Ovary (tissue), 3 donors: ENCODE results near the gene BCAT1.

Source experiments
- POLR2A ChIP-seq: fragments of 450-650 bp; IDR thresholded peaks from one replicate; pipeline ENCODE4 v1.6.1; 2017; ENCODE audit warnings: antibody characterized with exemption, mild to moderate bottlenecking, moderate library complexity
- TF ChIP-seq, protein P1 (sequence below), 3 donors: fragments of 450-650 bp in 2 of 3; fragments of 200-600 bp in 1 of 3; IDR thresholded peaks; one replicate each; pipeline versions ENCODE4 v1.5.1 to v1.8.0; 2016 to 2022; ENCODE audit warnings: antibody characterized with exemption in 3 of 3, mild to moderate bottlenecking in 1 of 3
- donor health status: DM: no; HTN: no; CAD: no.

DNA sequence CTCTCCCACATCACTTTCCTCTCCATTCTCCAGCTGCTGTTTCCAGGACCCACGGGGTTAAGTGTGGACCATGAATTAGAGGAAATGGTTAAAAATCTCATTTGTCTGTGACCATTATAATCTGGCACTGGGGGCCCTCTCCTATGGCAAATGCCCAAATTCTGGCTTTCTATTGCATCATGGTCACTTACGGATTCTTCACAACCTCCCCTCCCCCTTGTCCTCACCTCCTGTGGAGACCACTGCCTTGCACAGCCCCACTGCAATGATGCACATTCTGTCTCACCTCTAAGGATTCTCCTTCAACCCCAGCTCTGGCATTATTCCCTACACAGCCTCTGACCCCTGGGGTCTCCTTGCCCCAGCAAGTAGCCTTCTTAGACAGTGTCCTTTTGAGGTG, 18.9 kb downstream of the BCAT1 start:
- TF ChIP-seq, protein P1, sequence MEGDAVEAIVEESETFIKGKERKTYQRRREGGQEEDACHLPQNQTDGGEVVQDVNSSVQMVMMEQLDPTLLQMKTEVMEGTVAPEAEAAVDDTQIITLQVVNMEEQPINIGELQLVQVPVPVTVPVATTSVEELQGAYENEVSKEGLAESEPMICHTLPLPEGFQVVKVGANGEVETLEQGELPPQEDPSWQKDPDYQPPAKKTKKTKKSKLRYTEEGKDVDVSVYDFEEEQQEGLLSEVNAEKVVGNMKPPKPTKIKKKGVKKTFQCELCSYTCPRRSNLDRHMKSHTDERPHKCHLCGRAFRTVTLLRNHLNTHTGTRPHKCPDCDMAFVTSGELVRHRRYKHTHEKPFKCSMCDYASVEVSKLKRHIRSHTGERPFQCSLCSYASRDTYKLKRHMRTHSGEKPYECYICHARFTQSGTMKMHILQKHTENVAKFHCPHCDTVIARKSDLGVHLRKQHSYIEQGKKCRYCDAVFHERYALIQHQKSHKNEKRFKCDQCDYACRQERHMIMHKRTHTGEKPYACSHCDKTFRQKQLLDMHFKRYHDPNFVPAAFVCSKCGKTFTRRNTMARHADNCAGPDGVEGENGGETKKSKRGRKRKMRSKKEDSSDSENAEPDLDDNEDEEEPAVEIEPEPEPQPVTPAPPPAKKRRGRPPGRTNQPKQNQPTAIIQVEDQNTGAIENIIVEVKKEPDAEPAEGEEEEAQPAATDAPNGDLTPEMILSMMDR (IDR thresholded peaks at IDR 0.05), result no peak
- TF ChIP-seq POLR2A, result no peak
